Ishikawa (cell line): ENCODE measurements around the gene PHGDH.

Experiments
- NFIC ChIP-seq: IDR thresholded peaks from 2 replicates; pipeline ENCODE4 v1.6.1; 2012
- RAD21 ChIP-seq: IDR thresholded peaks from 2 replicates; pipeline ENCODE4 v1.6.1; 2012; ENCODE audit warnings: low read depth
- TAF1 ChIP-seq: IDR thresholded peaks from 2 replicates; pipeline ENCODE4 v1.6.1; 2012; ENCODE audit warnings: low read depth, mild to moderate bottlenecking
- TCF12 ChIP-seq: IDR thresholded peaks from 2 replicates; pipeline ENCODE4 v1.6.1; 2012; ENCODE audit warnings: low read depth
- TEAD4 ChIP-seq: IDR thresholded peaks from 2 replicates; pipeline ENCODE4 v1.6.1; 2012
- YY1 ChIP-seq: IDR thresholded peaks from 2 replicates; pipeline ENCODE4 v1.6.1; 2012; ENCODE audit warnings: low read depth

GRCh38 chr1:119664067-119664466, 47.7 kb upstream of the PHGDH start:
- no peak for TF ChIP-seq RAD21
- TF ChIP-seq YY1: no peak
- no peak for TF ChIP-seq TEAD4
- no peak for TF ChIP-seq TAF1
- no peak for TF ChIP-seq NFIC
- no peak for TF ChIP-seq TCF12
